ENCODE results near the gene TACC3. TPM values are rescaled to one million over a fixed set of nuclear protein-coding genes. Genes with fewer than 3 reads are reported as not detected.

TACC3 gene
- total and polyA plus RNA-seq, 2 donors (not counting 1 experiment from before 2014, with no cell fraction given): 7.3 to 10.2 TPM

DNA sequence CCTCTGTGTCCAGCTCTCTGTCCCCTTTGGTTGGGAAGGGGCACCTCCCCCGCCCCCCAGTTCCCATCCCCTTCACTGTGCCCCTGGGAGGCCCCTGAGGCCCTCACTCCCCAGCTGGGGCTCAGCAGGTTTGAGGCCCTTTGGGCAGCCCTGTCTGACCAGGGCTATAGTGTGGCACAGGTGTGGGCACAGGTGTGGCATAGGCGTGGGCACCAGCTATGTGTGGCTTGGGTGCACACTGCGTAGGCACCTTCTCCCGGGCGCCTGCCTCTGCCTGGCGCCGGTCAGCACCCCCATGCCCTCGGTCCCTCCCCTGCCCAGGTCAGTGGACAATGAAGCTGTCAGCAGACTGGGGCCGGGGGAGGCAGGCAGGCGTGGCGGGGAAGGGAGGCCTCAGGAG, 64.3 kb downstream of the TACC3 start:
- Histone ChIP-seq H3K36me3 (ENCODE audit: control insufficient read depth, insufficient read depth, low read length) (no peaks in the 10 kb centered on the region), H3K4me2 (ENCODE audit: extremely low read depth, insufficient read depth, low read length) (no peak overlapping the region), H3K9ac (ENCODE audit: insufficient read depth, low read length) (no peak overlapping the region), H3K9me3 (ENCODE audit: control insufficient read depth, insufficient read depth, low read depth, low read length) (no peaks in the 10 kb centered on the region), H2AFZ (ENCODE audit: low read length) (no peak overlapping the region), H3K27ac (ENCODE audit: insufficient read depth, low read length) (no peak overlapping the region), H3K79me2 (ENCODE audit: control insufficient read depth, insufficient read depth, low read length) (no peaks in the 10 kb centered on the region), H3K4me1 (ENCODE audit: control insufficient read depth, extremely low read depth, insufficient read depth, low read length) (no peaks in the 10 kb centered on the region), H3K4me3 (replicated peaks in 1 of 4; ENCODE audit: control extremely low read depth in 1 of 4, insufficient read depth in 1 of 4, low read depth in 3 of 4, low read length in 4 of 4) (no peak overlapping the region), H3K27me3 (ENCODE audit: control insufficient read depth, insufficient read depth, low read length) (no peaks in the 10 kb centered on the region), H4K20me1 (ENCODE audit: control insufficient read depth, extremely low read depth, insufficient read depth, low read length) (no peaks in the 10 kb centered on the region)
- DNase-seq (ENCODE audit: low read depth in 2 of 2): no peak
- no peak for TF ChIP-seq EZH2 (IDR thresholded peaks at IDR 0.05; ENCODE audit: low read length, missing control alignments)
- TF ChIP-seq, protein P1, sequence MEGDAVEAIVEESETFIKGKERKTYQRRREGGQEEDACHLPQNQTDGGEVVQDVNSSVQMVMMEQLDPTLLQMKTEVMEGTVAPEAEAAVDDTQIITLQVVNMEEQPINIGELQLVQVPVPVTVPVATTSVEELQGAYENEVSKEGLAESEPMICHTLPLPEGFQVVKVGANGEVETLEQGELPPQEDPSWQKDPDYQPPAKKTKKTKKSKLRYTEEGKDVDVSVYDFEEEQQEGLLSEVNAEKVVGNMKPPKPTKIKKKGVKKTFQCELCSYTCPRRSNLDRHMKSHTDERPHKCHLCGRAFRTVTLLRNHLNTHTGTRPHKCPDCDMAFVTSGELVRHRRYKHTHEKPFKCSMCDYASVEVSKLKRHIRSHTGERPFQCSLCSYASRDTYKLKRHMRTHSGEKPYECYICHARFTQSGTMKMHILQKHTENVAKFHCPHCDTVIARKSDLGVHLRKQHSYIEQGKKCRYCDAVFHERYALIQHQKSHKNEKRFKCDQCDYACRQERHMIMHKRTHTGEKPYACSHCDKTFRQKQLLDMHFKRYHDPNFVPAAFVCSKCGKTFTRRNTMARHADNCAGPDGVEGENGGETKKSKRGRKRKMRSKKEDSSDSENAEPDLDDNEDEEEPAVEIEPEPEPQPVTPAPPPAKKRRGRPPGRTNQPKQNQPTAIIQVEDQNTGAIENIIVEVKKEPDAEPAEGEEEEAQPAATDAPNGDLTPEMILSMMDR (conservative IDR thresholded peaks at IDR 0.05 in 1 of 2, IDR thresholded peaks at IDR 0.05 in 1 of 2; ENCODE audit: low read depth in 1 of 2, low read length in 2 of 2): no peak

DNA sequence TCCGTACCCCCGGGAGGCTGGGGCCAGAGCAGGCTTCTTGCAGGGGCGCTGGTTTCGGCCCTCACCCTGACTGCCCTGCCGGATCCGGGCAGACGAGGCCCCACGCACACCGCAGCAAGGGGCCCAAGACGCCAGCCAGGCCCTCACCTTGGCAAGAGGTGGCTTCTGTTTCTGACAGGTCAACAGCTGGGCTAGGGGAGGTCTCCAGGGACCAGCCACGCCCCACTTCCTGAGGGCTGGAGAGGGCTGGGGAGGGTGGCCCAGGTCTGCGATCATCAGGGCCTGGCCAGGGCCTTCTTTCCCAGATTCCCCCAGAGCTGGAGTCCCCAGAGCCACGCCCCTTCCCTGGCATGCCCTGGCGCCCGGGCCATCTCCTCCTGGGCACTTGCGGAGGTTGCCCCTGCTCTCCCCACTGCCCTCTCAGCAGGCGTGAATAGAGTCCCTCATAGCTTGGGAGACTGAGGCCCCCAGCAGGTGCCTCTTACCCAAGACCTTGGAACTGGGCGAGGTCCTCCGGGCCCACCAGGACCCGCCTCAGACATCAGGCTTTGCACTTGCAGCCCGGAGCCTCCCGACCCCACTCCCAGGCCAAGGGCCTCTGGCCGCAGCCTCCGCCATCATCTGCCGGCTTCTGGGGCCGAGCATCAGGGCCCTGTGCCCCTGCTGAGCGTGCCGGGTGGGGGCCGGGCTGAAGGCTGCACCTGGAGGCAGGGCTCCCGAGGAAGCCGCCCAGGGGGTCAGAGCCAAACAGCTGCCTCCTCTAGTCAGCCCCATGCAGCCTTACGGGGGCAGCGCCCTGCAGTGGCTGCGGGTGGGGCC, 65.4 kb downstream of the TACC3 start:
- TF ChIP-seq, protein P1 (conservative IDR thresholded peaks at IDR 0.05 in 1 of 2, IDR thresholded peaks at IDR 0.05 in 1 of 2; ENCODE audit: low read depth in 1 of 2, low read length in 2 of 2): no peak
- TF ChIP-seq EZH2 (IDR thresholded peaks at IDR 0.05; ENCODE audit: low read length, missing control alignments): no peak
- Histone ChIP-seq H3K9ac (ENCODE audit: insufficient read depth, low read length) (no peak overlapping the region), H3K79me2 (ENCODE audit: control insufficient read depth, insufficient read depth, low read length) (no peaks in the 10 kb centered on the region), H3K36me3 (ENCODE audit: control insufficient read depth, insufficient read depth, low read length) (no peaks in the 10 kb centered on the region), H3K27me3 (ENCODE audit: control insufficient read depth, insufficient read depth, low read length) (no peaks in the 10 kb centered on the region), H3K27ac (ENCODE audit: insufficient read depth, low read length) (no peak overlapping the region), H3K4me1 (ENCODE audit: control insufficient read depth, extremely low read depth, insufficient read depth, low read length) (no peaks in the 10 kb centered on the region), H3K4me2 (ENCODE audit: extremely low read depth, insufficient read depth, low read length) (no peak overlapping the region), H2AFZ (ENCODE audit: low read length) (no peak overlapping the region), H3K4me3 (replicated peaks in 1 of 4; ENCODE audit: control extremely low read depth in 1 of 4, insufficient read depth in 1 of 4, low read depth in 3 of 4, low read length in 4 of 4) (no peak overlapping the region), H4K20me1 (ENCODE audit: control insufficient read depth, extremely low read depth, insufficient read depth, low read length) (no peaks in the 10 kb centered on the region), H3K9me3 (ENCODE audit: control insufficient read depth, insufficient read depth, low read depth, low read length) (no peaks in the 10 kb centered on the region)
- no peak for DNase-seq (ENCODE audit: low read depth in 2 of 2)

DNA sequence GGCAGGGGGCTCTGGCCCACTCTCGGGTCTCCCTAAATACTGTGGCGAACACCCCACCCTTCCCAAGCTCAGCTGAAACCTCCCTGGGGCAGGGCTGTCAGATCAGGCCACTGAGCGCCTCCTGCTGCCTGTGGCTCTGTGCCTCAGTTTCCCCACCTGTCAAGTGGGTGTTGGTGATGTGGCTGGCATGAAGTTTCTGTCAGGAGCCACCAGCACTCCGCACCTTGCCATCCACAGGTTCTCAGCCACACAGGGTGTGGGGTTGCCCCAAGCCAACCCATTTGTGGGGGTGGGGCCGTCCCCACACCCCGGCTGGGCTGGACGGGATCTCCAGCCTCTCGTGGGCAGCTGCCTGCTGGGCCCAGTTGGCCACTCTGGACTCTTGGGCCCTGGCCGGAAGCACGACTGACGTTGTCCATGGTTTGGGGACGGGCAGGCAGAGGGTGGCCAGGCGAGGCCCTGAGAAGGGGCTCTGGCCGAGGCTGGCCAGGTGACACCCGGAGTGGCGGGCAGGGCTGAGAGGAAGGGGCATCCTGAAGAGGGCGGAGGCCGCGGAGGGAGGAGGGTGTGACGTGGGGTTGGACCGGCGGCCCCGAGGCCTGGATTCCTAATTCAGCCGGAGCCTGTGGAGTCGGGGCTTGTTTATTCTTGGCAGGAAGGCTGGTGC, 66.2 kb downstream of the TACC3 start:
- H3K9me3 ChIP-seq (ENCODE audit: control insufficient read depth, insufficient read depth, low read depth, low read length): no peaks in the 10 kb centered on the region
- H2AFZ ChIP-seq (ENCODE audit: low read length): no peak overlapping the region
- H3K4me3 ChIP-seq (replicated peaks in 1 of 4; ENCODE audit: control extremely low read depth in 1 of 4, insufficient read depth in 1 of 4, low read depth in 3 of 4, low read length in 4 of 4): no peak overlapping the region

More for the DNA sequence above, 66.2 kb downstream of the TACC3 start:
- no peak for DNase-seq (ENCODE audit: low read depth in 2 of 2)
- TF ChIP-seq EZH2 (IDR thresholded peaks at IDR 0.05; ENCODE audit: low read length, missing control alignments): no peak
- TF ChIP-seq, protein P1 (conservative IDR thresholded peaks at IDR 0.05 in 1 of 2, IDR thresholded peaks at IDR 0.05 in 1 of 2; ENCODE audit: low read depth in 1 of 2, low read length in 2 of 2): no peak
- no peaks in the 10 kb centered on the region for H4K20me1 ChIP-seq (ENCODE audit: control insufficient read depth, extremely low read depth, insufficient read depth, low read length)
- H3K9ac ChIP-seq (ENCODE audit: insufficient read depth, low read length): no peak overlapping the region
- no peaks in the 10 kb centered on the region for H3K79me2 ChIP-seq (ENCODE audit: control insufficient read depth, insufficient read depth, low read length)
- H3K36me3 ChIP-seq (ENCODE audit: control insufficient read depth, insufficient read depth, low read length): no peaks in the 10 kb centered on the region
- H3K4me1 ChIP-seq (ENCODE audit: control insufficient read depth, extremely low read depth, insufficient read depth, low read length): no peaks in the 10 kb centered on the region
- no peak overlapping the region for H3K27ac ChIP-seq (ENCODE audit: insufficient read depth, low read length)
- H3K27me3 ChIP-seq (ENCODE audit: control insufficient read depth, insufficient read depth, low read length): no peaks in the 10 kb centered on the region
- no peak overlapping the region for H3K4me2 ChIP-seq (ENCODE audit: extremely low read depth, insufficient read depth, low read length)

Measured in fibroblast of lung (primary cell).